Measurements from ENCODE around the gene COMMD2.

Gene COMMD2

DNA sequence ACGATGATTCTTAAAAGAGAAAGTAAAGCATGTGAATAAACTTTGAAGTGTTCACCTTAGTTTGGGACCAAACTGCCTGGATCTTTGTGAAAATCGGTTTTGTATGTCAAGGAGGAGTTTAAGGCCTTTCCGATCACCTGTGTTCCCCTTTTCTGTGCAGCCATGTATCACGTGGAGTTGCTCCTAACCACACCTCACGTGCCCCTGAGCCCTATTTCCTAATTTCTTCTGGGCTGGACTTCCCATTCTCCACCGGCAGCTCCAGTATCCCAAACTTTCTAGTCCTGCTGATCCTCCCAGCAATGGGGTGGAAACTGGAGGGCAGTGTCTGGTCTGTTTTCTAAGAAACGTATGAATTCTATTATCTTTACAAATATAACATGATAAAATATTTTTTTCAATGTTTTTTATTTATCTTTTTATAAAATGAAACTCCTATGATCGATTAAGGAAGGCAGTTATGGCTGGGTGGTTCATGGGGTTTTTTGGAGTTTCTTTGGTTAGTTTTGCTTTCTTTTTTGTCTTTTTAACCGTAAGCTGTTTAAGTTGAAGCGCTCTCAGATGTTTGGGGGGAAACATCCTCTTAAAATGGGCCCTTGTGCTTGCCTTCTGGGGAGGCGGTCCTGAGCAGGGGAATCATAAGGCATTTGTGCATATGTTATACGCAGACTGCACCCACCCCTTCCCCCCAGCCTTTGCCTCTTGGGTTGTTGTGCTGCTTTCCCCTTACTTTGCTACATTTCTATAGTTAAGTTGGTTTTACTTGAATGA lies 50.9 kb downstream of the COMMD2 start:
- DNase-seq: no peak

Data from NCI-H526 treated with DMSO at 0.1 percent for 48 hours (cell line).